ENCODE results near the gene DLD.
"Not testable (repeated sequence)": the region's sequence is repeated elsewhere in the genome, so short reads cannot be mapped to it uniquely, and the experiment has no call there.

Gene DLD

DNA sequence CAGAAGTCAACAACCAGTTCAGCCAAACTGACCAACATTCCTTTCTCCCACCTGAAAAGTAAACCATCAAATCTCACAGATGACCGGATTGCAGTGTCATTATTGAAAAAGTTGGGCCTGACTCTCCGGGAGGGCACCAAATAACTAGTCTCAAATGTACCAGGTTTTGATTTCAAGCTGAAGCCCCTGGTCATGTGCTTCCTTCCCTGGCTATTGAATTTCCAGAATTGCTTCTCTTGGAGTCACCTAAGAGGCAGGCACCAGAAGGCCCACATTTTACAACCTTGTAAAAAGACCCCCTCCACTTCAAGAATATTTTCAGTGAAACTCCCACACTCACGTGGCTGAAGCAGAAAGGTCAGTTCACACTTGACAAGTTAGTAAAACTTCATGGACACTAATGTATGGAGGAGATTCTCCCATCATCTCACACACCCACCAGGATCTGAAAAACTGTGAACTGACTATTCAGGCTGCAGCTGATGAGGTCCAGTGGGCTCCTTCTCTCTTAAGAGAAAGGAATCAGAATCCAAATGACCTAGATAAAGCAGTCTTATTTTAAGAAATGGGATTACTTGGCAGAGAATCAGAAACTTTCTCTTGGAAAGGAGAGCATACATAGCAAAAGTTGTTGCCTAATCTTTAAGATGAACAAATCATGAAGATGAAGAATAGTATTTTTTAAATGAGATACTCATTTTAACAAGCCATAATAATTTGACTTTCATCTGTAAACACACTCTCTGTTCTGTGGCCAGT, 53.6 kb downstream of the DLD start:
- no peak for DNase-seq (ENCODE audit: low spot score)

DNA sequence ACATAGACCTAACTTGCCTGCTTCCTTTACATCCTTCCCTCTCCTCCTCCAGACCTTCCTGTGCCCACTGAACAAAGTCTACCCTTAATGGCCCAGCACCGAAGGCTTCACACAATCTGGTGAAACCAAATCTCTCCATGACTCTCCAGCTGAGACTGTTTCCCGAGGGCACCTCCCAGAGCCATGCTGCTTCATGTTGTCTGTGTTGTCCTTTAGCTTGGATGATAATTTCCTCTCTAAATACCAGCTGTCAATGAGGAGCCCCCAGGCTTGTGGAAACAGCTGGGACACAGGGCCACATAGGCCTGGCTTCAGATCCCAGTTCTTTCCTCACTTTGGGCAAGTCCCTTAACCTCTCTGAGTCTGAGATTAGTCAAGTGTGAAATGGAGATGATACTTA, 54.3 kb downstream of the DLD start:
- no peak for DNase-seq (ENCODE audit: low spot score)

DNA sequence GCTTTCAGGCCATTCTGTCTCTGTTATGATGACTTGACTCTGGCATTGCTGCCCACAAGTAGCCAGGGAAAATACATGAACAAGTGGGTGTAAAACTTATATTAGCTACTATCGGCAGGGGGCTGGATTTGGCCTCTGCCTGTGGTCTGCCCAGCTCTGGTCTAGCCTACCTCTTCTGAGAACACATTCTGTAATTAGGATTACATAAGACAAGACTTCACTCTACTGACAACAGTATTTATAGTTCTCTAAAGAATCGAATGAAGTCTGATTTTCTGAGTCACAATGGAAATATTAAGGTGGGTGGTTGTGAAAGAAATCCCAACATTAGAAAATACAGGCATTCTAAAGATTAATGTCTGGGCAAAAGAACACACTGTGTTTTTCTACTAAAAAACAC, 55.5 kb downstream of the DLD start:
- DNase-seq (ENCODE audit: low spot score) = no peak

DNA sequence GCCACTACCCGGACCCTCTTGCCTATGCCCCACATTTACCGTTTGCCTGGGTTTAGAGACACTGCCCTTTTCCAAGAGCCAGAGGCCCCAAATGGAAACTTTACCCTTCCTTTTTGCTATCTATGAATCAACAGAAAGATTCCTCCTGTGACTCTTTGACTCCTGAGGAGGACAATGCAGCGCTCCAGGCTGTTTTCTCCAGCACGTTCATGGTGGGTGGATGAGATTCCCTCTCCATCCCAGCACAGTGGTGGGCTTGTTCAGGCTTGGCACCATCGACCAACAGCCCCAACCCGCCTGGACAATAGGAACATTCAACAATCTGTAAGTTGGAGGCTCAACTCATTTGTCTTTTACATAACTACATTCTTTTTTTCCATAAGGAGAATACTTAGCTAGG, 55.9 kb downstream of the DLD start:
- no peak for DNase-seq (ENCODE audit: low spot score)

DNA sequence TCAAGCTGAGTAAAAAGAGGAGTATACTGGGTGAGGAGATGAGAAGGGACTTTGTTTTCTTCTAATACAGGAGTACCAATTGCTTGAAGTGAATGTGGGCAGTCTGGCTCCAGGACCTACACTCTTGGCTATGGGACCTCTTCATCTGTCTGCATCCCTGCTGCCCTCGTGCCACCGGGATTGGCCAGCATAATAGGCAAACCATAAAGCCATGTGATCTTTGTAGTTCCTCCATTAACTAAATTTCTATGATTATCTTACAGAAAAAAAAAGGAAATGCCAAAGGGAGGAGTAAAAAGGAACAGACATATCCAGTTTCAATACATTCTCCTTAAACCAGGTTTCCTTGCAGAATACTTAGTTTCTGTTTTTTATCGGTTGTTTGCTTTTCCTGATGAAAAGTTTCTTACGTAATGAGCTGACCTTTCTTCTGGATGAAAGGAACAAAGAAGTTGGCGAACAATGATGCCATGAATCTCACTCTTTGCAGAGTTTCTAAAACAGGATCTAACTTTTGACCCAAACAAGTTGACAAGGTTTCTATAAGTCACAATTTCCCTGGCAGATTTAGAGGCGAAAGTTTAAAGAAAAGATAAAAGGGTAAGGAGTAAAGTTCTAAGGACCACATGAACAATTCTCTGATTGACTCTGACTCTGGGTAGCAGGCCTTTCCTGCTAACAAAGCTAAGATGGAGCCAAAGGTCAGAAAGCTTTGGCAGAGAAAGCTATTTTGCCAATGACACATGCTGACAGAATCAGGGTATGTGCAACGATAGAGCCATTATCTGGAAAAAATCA, 57.9 kb downstream of the DLD start:
- no peak for DNase-seq (ENCODE audit: low spot score)

DNA sequence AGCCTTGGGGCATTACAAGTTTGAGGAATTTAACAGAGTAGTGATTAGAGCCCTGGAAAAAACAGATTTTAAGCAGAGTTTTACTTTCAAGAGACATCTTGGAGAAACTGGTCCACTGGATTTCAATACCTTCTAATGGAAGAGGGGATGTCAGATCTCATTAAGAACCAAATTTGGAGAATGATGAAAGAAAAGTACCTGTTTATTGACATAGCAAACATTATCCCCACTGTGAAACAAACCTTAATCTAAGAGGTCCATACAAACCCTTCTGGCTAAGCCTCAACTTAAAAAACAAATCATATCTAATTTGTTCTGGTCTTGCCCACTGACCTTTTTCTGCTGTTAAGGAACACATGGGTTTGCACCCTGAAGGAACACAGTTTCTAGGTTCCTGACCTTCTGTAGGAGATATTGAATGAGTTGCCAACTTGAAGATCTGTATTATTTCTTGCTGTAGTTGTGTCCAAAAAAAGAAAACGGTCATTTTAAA, 58.5 kb downstream of the DLD start:
- no peak for DNase-seq (ENCODE audit: low spot score)

DNA sequence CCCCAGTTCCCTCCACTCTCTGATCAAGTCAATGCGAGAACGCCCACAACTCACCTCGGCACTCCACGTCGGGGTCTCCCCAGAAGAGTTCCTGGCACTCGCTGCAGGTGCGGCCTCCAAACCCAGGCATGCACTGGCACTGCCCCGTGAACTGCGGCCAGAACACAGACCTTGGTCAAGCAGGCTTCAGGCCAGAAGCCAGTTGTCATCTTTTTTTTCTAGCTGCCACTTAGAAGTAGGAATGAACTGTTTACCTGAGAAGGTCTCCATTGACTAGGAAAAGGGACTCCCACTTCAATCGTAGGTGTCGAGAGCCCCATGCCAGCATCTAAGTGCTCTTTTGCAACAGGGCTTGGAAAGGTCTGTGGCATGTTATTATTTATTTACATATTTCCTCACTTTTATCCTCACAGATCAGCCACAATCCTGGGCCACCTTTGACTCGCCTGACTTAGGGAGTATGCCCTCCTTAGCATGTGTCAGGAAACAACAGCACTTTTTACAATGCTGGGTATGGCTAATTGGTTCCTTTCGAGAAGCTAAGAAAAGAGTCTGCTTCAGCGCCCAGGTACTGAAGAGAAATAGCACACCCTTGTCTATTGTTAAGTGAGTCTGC, 60.3 kb downstream of the DLD start:
- no peak for DNase-seq (ENCODE audit: low spot score)

DNA sequence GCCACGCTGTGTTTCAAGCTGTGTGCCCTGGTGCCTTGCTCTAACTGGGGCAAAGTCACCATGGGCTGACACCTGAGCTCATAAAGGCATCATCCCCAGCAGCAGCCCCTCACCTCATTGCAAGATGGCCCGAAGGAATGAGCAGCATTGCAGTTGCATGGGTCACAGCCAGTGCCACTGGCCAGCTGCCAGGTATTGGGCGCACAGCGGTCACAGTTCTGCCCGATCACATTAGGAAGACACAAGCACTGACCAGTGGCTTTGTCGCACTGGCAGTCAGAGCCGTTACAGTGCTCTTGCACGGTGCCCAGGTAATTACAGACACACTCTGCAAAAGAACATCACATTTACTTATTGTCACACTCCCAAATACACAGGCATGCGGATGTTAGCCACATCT, 60.9 kb downstream of the DLD start:
- DNase-seq (ENCODE audit: low spot score) = no peak

DNA sequence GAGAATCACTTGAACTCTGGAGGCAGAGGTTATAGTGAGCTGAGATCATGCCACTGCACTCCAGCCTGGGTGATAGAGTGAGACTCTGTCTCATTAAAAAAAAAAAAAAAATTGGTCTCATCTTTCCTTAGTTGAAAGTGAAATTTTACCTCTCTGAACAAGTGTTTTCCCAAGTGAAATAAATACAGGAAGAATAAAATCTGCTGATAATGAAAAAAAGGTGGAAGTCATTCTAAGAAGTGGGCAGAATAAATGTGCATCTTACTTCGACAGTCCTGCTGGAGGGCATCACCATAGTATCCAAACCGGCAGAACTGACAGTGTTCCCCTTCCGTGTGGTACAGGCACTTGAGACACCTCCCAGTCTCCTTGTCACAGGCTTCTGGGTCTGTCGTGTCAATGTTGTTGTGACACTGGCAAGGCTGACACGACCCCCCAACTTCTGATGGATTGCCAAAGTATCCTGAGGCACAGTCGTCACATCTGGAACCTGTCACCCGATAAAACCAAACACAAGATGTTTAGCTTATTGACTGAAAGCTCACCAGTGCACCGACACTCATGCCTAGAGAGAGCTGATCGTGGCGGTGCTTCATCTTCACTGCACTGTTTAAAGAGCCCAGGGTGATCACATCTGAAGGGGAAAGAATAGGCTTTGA, 62.4 kb downstream of the DLD start:
- no peak for DNase-seq (ENCODE audit: low spot score)

DNA sequence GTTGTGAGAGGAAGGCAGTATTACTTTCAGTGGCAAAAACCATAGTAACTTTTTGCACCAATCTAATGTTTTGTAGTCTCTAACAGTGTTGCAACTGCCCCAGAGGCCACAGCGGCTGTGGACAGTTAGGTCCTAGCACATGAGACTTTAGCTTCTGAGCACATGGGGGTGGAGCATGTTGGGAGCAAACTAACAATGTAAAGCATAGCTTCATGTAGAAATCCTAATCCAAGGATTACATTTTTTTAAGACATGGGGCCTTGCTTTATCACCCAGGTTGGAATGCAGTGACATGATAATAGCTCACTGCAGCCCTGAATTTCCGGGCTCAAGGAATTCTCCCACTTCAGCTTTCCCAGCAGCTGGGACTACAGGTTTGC, 62.9 kb downstream of the DLD start:
- no peak for DNase-seq (ENCODE audit: low spot score)

DNA sequence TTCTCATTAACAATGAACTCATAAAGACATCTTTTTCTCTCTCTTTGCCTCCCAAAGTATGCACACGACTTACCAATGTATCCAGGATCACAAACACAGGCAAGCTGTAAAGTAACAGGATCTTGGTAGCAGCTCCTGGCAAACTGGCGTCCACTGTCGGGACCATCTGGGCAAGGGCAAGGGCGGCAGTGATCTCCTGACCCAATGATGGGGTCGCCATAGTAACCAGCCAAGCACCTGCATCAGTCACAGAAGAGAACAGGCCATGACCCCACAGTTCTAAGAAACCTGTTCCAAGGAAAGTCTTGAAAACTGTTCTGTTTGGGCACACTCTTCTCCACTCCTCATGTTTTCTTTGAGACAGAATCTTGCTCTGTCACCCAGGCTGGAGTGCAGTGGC, 64.4 kb downstream of the DLD start:
- DNase-seq (ENCODE audit: low spot score) = no peak

DNA sequence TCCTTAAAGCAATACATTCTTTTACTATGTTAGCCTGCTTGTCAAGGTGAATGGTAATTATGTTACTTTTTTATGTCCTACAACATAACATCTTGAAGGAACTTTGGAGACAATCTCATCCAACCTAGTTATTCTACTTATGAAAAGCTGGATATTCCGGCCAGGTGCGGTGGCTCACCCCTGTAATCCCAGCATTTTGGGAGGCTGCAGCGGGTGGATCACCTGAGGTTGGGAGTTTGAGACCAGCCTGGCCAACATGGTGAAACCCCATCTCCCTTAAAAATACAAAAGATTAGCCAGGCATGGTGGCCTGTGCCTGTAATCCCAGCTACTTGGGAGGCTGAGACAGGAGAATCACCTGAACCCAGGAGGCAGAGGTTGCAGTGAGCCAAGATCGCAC, 66.0 kb downstream of the DLD start:
- not testable (repeated sequence) for DNase-seq (ENCODE audit: low spot score)

DNA sequence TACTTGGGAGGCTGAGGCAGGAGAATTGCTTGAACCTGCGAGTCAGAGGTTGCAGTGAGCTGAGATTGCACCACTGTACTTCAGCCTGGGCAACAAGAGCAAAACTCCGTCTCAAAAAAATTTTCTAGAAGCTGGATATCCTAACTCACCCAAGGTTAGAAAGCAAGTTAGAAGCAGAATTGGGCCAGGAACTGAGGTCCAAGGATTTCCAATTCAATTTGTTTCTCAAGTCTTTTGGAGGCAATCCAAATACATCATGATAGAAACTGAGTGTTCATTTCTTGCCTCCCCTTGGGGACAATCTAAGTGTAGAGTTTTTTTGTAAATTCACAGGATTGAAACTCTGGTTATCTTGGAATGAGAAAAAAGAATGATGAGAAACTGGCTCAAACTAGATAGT, 66.5 kb downstream of the DLD start:
- no peak for DNase-seq (ENCODE audit: low spot score)

DNA sequence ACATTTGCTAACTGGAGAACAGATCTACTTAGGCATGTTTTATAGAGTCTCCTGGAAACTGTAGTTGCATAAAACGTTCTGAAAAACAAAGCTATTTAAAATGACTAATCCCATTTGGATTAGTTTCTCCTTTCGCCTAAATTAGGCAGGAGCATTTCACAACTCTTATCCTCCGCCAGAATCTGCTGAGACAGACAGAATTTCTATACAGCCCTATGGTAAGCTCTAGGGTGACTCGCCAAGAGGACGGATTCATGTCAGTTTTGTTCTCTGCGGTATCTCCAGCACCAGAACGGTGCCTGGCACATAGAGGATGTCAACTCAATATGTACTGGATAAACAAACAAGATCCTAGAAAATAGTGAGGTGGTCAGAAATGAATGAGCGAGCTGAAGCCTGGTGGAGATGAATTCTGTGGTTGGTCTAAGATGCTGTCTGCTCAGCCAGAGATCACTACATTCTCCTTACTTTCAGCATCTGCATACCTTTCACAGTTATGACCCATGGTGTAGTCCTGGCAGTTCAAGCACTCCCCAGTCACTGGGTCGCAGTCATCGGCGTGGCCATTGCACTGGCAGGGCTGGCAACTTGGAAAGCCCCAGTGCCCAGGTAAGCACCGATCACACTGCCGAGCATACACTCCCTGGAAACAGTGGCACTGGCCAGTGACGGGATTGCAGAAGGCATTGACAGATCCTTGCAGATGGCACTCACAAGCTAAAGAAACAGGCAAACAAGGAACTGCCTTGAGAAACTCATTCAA, 68.0 kb downstream of the DLD start:
- DNase-seq (ENCODE audit: low spot score) = no peak

DNA sequence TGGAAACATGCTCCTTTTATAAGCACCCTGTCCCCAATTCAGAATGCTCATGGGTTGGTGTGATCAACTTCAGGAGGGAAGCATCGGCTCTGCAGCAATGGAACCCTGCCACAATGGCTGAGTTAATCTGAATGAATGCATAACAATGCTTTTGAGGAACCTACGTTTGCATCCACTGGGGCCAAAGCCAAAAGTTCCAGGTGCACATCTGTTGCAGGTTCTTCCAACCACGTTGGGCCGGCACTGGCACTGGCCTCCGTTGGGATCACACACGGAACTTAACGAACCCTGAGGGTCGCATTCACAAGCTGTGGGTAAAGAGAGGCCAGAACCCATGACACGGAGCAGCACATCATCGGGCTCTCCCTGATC, 68.5 kb downstream of the DLD start:
- DNase-seq (ENCODE audit: low spot score) = no peak

DNA sequence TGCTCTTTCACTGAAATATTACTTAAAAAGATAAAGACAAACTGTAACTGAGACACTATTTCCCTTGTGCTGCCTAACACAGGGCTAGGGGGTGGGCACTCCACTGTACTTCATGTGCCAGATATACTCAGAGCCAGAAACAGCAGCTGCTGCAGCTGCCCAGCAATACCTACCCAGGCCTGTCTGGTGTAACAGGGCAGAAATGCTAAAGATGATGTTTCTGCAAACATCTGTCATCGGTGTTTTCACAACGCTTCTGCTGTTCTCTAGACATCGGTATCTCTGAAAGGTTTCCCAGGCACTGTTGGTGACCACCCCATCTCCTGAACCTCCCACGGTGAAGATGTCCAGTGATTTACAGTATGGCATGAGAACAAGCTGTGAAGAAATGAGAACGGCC, 69.3 kb downstream of the DLD start:
- no peak for DNase-seq (ENCODE audit: low spot score)

DNA sequence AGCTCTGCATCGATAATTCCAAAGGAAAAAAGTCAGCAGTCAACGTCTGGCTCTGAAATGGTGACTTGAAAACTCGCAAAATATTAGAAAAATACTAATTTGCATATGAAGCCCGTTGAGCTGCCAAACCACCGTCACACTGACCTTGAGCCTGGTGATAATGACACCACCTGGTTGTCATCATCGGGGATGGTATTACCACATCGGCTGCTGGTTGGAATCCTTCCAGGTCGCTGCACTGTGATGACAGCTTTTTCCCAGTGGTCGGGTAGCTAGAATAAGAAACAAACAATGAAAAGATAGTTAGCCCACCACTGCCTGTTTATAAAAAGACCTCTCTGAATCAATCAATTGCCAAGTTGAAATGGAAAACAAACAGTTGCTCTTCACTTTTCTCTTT, 70.4 kb downstream of the DLD start:
- DNase-seq (ENCODE audit: low spot score) = no peak

DNA sequence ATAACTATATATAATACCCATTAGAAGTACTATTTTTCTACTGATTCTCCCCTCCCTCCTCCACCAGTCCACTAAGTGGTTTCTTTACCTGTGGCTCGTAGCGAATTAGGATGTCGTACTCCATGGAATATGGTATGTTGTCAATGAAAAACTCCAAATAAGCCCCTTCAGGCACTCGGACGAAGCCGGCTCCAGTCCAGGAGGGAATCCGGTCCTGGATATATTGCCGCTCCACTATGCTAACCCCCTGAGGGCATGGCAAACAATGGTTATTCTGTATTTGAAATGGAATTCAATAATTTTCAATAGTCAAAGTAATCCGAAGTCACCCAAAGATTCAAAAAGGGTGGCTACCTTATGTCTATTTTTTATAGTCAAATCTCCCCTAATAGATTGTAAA, 71.8 kb downstream of the DLD start:
- no peak for DNase-seq (ENCODE audit: low spot score)

DNA sequence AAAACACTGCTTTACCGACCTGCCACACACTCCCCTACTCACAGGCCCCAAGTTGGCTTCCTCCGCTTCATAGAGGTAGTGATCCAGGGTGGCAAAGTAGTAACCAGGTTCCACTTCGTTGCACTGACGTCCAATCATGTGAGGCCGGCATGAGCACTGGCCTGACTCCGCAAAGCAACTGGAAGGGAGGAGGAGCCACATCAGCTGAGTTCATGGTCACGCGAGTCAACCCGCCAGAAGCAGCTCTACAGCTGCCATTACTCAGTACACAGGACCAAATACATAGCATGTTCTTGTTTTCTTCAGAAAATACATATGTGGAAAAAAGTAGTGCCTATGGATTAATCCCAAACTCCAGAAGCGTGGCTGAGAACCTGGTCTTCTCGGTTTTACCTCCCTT, 73.5 kb downstream of the DLD start:
- DNase-seq (ENCODE audit: low spot score) = no peak

DNA sequence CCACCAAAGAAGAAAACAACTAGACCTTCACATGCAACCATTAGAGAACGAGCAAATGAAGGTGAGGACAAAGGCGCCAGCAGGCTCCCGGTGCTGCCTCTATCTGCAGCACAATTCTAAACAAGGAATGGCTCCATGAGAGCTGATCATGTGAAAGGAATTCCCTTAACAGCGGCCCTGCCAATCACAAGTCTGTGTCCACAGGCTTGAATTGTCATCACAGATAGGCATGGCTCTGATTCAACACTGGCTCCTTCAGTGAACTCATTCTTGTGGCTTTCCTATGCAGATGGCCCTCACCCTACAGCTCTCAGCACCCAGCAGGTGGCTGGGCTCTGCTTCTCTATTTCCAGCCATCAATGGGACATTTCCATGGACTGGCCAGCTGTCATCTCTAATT, 75.7 kb downstream of the DLD start:
- no peak for DNase-seq (ENCODE audit: low spot score)

DNA sequence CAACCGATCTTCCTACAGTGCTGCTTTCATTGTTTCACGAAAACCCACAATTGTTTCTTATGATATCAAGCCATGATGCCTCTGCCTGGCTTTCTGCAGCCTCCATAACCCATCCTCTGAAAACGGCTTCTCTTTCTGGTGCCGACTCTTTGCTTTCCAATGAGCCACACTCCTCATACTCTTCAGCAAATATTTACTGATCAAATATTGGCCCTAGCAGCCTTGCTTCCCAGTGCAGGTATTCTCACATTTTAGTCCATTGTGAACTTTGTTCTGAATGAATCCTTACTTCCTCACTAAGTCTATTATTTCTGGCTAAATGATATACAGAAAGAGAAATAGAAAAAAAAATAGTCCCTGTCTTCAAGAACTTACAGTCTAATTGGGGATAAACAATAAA, 76.4 kb downstream of the DLD start:
- no peak for DNase-seq (ENCODE audit: low spot score)

DNA sequence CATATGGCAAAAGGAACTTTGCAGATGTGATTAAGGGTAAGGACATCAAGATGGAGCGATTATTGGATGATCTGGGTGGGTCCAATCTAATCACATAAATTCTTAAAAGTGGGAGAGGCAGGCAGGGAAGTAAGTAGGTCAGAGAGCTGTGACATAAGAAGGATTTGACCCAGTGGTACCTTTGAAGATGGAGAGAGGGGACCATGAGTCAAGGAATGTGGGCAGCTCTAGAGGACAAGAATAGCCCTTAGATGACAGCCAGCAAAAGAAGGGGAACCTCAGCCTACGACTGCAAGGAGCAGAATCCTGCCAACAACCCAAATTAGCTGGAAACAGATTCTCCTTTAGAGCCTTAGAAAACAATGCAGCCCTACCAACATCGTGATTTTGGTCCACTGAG, 77.5 kb downstream of the DLD start:
- no peak for DNase-seq (ENCODE audit: low spot score)

Data from activated CD4-positive, alpha-beta T cell treated with anti-CD3 and anti-CD28 coated beads, Interleukin-2, Interleukin-4, amounts not matched to agents 100 ng/mL and 50 ng/mL, durations not matched to agents 16 hours and 8 hours (primary cell).